Measurements from ENCODE around the gene IQSEC3. TPM values are rescaled to one million over a fixed set of nuclear protein-coding genes. Genes with fewer than 3 reads are reported as not detected.
"Not testable (repeated sequence)": the region's sequence is repeated elsewhere in the genome, so short reads cannot be mapped to it uniquely, and the experiment has no call there.

The IQSEC3 gene
- total RNA-seq, 1 experiment from 2014 or later, result not detected

DNA sequence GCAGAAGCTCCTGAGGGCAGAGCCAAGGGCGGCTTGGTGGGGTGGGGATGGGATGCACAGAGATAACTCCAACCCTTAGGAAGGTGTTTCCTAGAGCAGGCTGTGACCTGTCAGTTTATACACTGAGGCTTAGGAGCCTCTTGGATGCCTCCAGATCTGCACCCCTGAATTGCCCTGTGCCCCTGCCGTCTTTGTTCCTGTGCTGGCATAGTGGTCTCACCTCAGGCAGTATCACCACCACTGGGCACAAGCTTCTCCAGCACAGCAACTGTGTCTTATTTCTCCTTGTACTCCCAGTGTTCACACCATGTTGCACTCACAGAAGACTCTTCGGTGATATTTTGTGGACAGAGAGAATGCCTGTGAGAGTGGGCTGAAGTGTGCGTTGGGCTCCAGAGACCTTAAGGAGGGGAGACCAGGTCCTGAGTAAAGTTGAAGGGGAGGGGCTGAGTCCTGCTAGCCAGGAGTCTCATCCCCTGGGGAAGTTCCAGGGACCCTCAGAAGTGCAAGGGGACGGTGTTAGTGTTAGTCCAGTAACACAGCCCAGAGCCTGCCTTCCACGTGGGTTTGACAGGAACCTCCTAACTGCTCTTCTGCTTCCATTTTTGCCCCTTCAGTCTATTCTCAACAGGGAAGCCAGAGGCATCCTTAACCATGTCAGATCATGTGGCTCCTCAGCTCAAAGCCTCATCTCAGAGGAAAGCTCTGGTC lies 26.9 kb upstream of the IQSEC3 start:
- H3K4me1 ChIP-seq (ENCODE audit: insufficient read depth, low read length, poor library complexity, severe bottlenecking); H3K4me3 ChIP-seq (ENCODE audit: low read depth, low read length, poor library complexity, severe bottlenecking); BruUV-seq (replicated peaks); H3K36me3 ChIP-seq (ENCODE audit: insufficient read depth, low read length, poor library complexity, severe bottlenecking); intact Hi-C loops (cut with micrococcal nuclease; ENCODE audit: unreplicated experiment); CTCF ChIA-PET; POLR2A ChIA-PET (ENCODE audit: low non-redundant PET); H3K27me3 ChIP-seq (replicated peaks; ENCODE audit: insufficient read depth, low read depth, low read length, poor library complexity); DNase-seq (ENCODE audit: low spot score); H3K27ac ChIP-seq (ENCODE audit: low read depth, low read length, poor library complexity, severe bottlenecking); H3K9me3 ChIP-seq (ENCODE audit: low read depth, low read length, poor library complexity, severe bottlenecking): not testable (repeated sequence)

DNA sequence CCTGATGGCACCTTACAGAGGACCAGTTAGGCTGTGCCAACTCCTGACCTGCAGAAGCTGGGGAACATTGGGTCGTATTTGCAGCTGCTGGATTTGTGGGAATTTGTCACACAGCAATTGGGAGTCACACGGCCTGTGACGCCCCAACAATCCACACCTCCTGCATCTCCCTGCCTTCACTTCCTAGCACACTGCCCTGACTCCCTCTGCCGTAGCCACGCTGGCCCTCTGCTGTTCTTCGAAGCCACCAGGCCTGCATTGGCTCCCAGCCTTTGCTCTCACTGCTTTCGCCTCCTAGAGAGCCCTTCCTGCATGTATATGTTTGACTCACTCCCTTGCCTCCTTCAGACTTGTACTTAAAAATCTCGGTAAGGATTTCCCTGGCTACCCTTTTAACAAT lies 22.2 kb upstream of the IQSEC3 start:
- H3K4me1 ChIP-seq (ENCODE audit: insufficient read depth, low read length, poor library complexity, severe bottlenecking); DNase-seq (ENCODE audit: low spot score); CTCF ChIA-PET; H3K36me3 ChIP-seq (ENCODE audit: insufficient read depth, low read length, poor library complexity, severe bottlenecking); H3K27ac ChIP-seq (ENCODE audit: low read depth, low read length, poor library complexity, severe bottlenecking); H3K27me3 ChIP-seq (replicated peaks; ENCODE audit: insufficient read depth, low read depth, low read length, poor library complexity); BruUV-seq (replicated peaks); intact Hi-C loops (cut with micrococcal nuclease; ENCODE audit: unreplicated experiment); H3K4me3 ChIP-seq (ENCODE audit: low read depth, low read length, poor library complexity, severe bottlenecking); POLR2A ChIA-PET (ENCODE audit: low non-redundant PET); H3K9me3 ChIP-seq (ENCODE audit: low read depth, low read length, poor library complexity, severe bottlenecking): not testable (repeated sequence)

DNA sequence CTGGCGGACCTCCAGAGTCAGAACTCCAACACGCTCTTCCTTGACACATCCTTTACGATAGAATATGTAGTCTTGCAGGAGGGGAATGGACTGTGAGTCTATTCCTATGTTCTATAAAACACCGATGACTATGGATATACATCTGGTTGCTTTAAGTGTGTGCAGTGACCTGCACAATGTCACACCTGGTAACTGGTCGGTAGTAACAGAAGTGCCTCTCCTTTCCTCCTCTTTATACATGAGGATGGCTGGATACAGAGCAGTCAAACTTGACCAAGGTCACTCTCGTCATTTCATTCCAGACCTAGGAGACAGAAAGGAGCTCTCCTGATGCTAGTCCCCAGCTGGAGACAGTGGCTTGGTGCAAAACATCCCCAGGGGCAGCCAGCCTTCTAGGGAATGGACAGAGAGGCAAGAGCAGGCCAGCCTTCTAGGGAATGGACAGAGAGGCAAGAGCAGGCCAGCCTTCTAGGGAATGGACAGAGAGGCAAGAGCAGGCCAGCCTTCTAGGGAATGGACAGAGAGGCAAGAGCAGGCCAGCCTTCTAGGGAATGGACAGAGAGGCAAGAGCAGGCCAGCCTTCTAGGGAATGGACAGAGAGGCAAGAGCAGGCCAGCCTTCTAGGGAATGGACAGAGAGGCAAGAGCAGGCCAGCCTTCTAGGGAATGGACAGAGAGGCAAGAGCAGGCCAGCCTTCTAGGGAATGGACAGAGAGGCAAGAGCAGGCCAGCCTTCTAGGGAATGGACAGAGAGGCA lies 21.2 kb upstream of the IQSEC3 start:
- H3K4me1 ChIP-seq (ENCODE audit: insufficient read depth, low read length, poor library complexity, severe bottlenecking); POLR2A ChIA-PET (ENCODE audit: low non-redundant PET); H3K27ac ChIP-seq (ENCODE audit: low read depth, low read length, poor library complexity, severe bottlenecking); H3K27me3 ChIP-seq (replicated peaks; ENCODE audit: insufficient read depth, low read depth, low read length, poor library complexity); intact Hi-C loops (cut with micrococcal nuclease; ENCODE audit: unreplicated experiment); BruUV-seq (replicated peaks); H3K9me3 ChIP-seq (ENCODE audit: low read depth, low read length, poor library complexity, severe bottlenecking); DNase-seq (ENCODE audit: low spot score); H3K36me3 ChIP-seq (ENCODE audit: insufficient read depth, low read length, poor library complexity, severe bottlenecking); H3K4me3 ChIP-seq (ENCODE audit: low read depth, low read length, poor library complexity, severe bottlenecking); CTCF ChIA-PET: not testable (repeated sequence)

DNA sequence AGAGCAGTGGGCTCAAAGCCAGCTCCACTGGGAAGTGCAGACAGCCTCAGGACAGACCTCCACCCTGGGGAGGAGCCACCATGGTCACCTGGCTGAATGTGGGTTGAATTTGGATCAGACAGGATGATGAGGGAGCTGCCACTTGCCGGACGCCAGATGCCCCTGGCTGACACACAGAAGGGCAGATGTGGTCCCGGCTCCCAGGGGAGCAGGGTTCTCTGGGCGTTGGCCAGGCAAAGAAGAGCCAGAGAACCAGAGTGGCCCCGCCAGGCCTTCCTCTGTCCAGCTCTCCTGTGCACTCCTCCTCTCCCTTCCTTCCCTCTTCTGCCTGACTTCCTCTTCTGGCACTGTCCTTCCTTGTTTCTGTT lies 20.6 kb upstream of the IQSEC3 start:
- DNase-seq (ENCODE audit: low spot score); BruUV-seq (replicated peaks); H3K9me3 ChIP-seq (ENCODE audit: low read depth, low read length, poor library complexity, severe bottlenecking); H3K27me3 ChIP-seq (replicated peaks; ENCODE audit: insufficient read depth, low read depth, low read length, poor library complexity); intact Hi-C loops (cut with micrococcal nuclease; ENCODE audit: unreplicated experiment); H3K36me3 ChIP-seq (ENCODE audit: insufficient read depth, low read length, poor library complexity, severe bottlenecking); CTCF ChIA-PET; H3K27ac ChIP-seq (ENCODE audit: low read depth, low read length, poor library complexity, severe bottlenecking); H3K4me1 ChIP-seq (ENCODE audit: insufficient read depth, low read length, poor library complexity, severe bottlenecking); POLR2A ChIA-PET (ENCODE audit: low non-redundant PET); H3K4me3 ChIP-seq (ENCODE audit: low read depth, low read length, poor library complexity, severe bottlenecking): not testable (repeated sequence)

DNA sequence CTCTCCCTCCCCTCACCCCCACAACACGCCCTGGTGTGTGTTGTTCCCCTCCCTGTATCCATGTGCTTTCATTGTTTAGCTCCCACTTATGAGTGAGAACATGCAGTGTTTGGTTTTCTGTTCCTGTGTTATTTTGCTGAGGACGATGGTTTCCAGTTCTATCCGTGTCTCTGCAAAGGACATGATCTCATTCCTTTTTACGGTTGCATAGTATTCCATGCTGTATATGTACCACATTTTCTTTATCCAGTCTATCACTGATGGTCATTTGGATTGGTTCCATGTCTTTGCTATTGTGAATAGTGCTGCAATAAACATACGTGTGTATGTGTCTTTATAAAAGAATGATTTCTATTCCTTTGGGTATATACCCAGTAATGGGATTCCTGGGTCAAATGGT lies 20.0 kb upstream of the IQSEC3 start:
- H3K27me3 ChIP-seq (replicated peaks; ENCODE audit: insufficient read depth, low read depth, low read length, poor library complexity); H3K4me1 ChIP-seq (ENCODE audit: insufficient read depth, low read length, poor library complexity, severe bottlenecking); BruUV-seq (replicated peaks); H3K4me3 ChIP-seq (ENCODE audit: low read depth, low read length, poor library complexity, severe bottlenecking); DNase-seq (ENCODE audit: low spot score); POLR2A ChIA-PET (ENCODE audit: low non-redundant PET); H3K36me3 ChIP-seq (ENCODE audit: insufficient read depth, low read length, poor library complexity, severe bottlenecking); intact Hi-C loops (cut with micrococcal nuclease; ENCODE audit: unreplicated experiment); H3K9me3 ChIP-seq (ENCODE audit: low read depth, low read length, poor library complexity, severe bottlenecking); CTCF ChIA-PET; H3K27ac ChIP-seq (ENCODE audit: low read depth, low read length, poor library complexity, severe bottlenecking): not testable (repeated sequence)

DNA sequence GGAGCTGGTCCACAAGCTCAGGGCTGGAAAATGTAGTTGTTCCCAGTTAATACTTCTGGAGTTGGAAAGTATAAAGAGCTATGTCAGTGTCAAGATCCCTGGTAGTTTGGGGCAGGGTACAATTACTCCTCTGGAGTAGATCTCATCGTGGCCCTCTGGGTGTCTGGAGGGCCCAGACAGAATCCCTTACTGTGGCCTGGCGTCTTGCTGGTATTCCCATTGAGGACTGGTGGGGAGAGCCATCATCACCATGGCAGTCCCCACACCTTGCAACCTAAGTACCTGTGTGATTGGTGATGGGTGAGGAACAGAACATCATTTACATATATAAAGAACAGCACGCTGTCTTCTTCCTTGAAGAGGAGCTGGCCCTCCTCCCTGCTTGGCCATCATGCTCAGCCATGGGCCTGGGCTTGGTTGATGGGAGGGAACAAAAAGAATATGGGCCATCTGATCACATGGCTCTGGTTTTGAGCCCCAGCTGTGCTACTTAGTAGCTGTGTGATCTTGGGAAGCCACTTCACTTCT lies 18.8 kb upstream of the IQSEC3 start:
- DNase-seq (ENCODE audit: low spot score); H3K36me3 ChIP-seq (ENCODE audit: insufficient read depth, low read length, poor library complexity, severe bottlenecking); CTCF ChIA-PET; H3K4me1 ChIP-seq (ENCODE audit: insufficient read depth, low read length, poor library complexity, severe bottlenecking); BruUV-seq (replicated peaks); intact Hi-C loops (cut with micrococcal nuclease; ENCODE audit: unreplicated experiment); H3K27ac ChIP-seq (ENCODE audit: low read depth, low read length, poor library complexity, severe bottlenecking); H3K27me3 ChIP-seq (replicated peaks; ENCODE audit: insufficient read depth, low read depth, low read length, poor library complexity); H3K4me3 ChIP-seq (ENCODE audit: low read depth, low read length, poor library complexity, severe bottlenecking); H3K9me3 ChIP-seq (ENCODE audit: low read depth, low read length, poor library complexity, severe bottlenecking); POLR2A ChIA-PET (ENCODE audit: low non-redundant PET): not testable (repeated sequence)

DNA sequence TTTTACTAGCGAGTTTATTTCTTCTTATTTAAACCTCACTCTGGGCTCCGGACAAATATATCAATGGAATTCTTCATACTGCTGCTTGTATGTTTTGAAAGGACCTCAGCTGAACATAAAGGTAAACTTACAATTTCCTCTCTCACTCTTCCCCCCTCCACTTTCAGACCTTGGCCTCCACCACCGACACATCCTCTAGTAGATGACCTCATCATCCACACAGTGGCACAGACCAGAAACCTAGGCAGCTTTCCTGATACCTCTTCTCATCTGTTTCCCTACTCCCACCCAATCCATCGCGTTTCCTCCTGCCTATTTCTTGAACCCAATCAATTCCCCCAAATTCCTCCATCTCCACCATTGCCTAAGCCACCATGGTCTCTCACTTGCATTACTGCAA lies 17.4 kb upstream of the IQSEC3 start:
- intact Hi-C loops (cut with micrococcal nuclease; ENCODE audit: unreplicated experiment); H3K4me1 ChIP-seq (ENCODE audit: insufficient read depth, low read length, poor library complexity, severe bottlenecking); DNase-seq (ENCODE audit: low spot score); H3K27ac ChIP-seq (ENCODE audit: low read depth, low read length, poor library complexity, severe bottlenecking); H3K36me3 ChIP-seq (ENCODE audit: insufficient read depth, low read length, poor library complexity, severe bottlenecking); CTCF ChIA-PET; BruUV-seq (replicated peaks); H3K4me3 ChIP-seq (ENCODE audit: low read depth, low read length, poor library complexity, severe bottlenecking); H3K9me3 ChIP-seq (ENCODE audit: low read depth, low read length, poor library complexity, severe bottlenecking); POLR2A ChIA-PET (ENCODE audit: low non-redundant PET): not testable (repeated sequence)
- H3K27me3 ChIP-seq (replicated peaks; ENCODE audit: insufficient read depth, low read depth, low read length, poor library complexity), result peaks cover 11% of the 10 kb centered on the region

All from A673 (cell line).